Non-pigmented ciliary epithelial cell (primary cell): ENCODE results near the gene UEVLD.
A peak's percentile ranks its signal among the peaks of the same experiment; 100 is the strongest.
"Not testable (repeated sequence)": the region's sequence is repeated elsewhere in the genome, so short reads cannot be mapped to it uniquely, and the experiment has no call there.

Experiments used
- DNase-seq: peaks from one replicate; pipeline ENCODE4 v3.0.0-alpha.2; 2010; ENCODE audit warnings: low read depth

Gene UEVLD

DNA sequence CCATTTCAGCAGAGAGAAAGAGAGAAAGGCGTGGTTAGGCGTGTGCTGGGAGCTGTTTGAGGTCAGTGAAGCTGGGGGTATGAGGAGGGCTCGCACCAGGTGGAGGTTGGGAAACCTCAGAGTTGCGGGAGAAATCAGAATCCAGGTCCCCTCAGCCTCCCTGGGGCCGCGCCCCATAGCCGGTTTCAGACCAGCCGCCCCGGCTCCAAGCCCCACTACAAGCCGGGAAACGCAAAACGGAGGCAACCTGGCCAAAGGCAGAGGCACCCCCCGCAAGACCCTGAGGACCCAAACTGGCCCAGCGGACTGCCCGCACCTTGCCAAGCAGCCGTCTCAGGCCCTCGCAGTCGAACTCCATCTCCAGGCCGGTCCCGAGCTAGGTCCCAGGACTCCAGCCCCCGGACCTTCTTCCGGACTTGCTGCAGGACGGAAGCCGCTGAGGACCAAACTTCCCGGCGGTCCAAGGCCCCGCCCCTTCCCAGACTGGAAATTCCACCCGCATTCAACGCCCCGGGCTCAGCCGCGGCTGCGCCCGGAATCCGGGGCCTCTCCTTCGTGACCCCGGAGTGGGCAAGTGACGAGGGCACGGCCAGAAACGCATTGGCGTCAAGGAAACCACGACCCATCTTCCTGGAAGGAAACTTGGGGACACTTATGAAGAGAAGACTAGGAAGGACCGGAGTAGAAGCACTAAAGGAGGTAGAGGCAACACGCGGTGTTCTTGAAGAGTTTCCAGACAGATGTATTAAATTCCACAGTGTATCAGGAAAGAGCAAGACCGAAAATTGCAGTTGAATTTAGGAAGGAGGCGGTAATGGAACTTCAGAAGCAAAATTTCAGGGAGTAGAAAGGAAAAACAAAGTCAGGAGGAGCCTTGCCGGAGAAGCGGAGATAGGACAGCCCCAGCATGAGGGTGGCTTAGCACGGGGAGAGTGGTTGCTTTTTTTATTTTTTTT is at the start of gene UEVLD:
TSS of gene UEVLD (minus strand) at position 438 of the 956 bp plus-strand sequence. CDS start at position 358, 80 bp downstream.
- DNase-seq: peak; percentile 37

DNA sequence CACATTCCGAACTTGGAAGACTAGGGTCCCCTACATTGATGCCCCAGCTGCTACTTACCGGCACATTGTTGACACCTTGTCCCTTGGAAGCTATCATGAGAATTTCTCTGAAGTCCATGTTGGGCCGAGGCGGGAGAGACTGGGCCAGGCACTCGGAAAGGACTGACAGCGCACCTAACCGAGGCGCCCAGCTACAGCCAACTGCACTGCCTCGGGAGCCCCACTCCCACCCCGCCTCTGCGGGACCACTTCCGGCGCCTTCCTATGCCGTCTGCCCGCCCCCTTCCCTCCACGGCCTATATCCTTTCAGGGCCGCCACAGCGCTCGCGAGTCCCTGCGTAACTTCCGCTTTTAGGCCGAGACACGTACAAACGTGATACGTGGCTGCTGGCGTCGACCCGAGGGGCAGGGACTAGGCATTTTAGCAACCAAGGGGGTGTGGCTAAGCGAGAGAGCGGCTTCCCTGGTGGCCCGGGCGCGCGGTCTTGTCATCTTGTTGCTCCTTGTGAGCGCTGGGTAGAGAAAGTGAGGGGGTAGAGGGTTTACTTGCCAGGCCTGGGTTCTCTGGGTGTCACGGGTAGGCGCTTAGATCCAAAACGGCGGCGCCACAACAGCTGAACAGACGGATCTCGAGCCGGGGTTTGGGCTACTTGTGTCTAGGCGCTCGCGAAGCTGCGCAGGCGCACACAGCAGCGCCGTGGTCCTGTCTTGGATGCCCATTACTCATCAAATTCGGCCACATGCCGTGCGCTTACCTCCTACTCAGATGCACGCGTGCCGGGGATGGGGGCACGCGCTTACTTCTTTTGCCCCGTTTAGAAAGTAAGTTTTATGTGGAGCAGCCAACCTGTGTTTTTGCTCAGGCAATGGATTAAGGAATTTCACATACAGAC is 45.9 kb upstream of the UEVLD start, which contains the start of gene SPTY2D1:
TSS of gene SPTY2D1 (minus strand) at position 203 of the 893 bp plus-strand sequence. CDS start at position 118, 85 bp downstream.
- DNase-seq: peak; percentile 95

DNA sequence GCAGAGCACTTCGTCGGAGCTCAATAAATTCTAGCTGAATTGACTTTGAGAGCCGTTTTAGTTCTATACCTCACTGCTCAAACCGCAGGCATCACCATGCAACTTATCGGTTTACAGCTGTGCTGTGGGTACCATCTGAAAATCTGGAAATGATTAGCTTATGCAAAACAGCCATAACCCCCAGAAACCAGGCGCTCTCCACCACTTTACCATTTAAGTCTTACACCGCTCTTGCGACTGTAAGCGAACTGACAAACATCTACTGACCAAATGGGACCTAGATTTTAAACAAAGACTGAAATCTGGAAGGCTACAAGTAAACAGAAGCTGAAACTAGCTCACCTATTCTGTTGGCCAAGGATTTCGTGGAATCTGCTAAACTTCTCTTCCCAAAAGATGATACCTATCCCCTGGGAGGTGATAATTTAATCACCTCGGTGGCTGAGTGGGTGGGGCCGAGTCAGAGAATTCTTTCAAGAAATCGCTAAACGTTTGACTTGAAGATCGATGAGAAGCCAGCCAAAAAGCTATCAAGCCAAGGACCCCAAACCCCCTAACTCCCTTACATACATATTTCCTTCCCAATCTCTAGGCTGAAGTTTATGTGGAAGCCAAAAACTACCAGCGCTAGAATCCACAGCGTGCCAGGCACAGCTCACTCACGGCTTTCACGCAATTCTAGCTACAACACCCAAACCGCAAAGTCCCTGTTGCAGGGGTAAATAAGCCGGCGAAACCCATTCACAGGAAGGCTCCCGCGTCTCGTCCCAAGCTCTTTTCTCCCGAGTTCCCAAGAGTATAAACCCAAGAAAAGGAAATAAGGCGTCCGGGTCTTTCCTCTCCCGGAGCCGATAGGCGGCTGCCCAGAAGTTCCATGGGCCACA is 45.0 kb upstream of the UEVLD start:
- no peak for DNase-seq

DNA sequence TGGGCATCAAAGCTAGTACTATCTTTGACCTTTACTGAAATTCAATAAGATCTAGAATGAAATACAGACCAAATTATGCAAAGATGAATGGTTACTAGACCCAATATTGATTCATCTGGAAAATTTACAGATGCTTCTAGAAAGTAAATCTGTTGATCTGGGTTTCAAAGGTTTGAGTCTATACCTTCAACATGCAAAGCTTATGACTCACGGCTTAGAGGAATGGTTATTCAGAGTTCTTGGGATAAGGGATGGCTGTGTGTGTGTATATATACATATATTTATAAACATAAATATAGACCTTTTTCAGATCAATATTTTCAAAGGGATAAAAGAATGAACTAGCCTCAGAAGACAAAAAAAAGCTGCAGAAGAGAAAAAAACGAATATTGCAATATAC is 44.3 kb upstream of the UEVLD start:
- DNase-seq: no peak

DNA sequence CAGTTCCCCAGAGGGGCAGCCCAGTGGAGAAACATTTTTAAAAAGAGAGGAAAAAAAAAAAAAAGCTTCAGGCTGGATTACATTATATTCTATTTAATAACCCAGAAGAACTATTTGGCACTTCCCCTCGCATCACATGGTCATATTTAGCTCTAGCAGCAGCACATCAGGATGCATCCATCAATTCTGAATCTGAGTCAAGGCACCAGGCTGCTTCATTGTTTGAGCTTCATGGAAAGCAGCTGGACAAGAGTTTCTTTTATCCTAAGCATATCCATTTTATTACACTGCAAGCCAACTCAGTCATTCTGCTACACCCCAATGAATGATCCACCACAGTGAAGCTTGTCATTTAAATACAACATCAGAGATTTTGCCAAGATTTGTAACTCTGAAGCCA is 35.6 kb upstream of the UEVLD start:
- DNase-seq: no peak

DNA sequence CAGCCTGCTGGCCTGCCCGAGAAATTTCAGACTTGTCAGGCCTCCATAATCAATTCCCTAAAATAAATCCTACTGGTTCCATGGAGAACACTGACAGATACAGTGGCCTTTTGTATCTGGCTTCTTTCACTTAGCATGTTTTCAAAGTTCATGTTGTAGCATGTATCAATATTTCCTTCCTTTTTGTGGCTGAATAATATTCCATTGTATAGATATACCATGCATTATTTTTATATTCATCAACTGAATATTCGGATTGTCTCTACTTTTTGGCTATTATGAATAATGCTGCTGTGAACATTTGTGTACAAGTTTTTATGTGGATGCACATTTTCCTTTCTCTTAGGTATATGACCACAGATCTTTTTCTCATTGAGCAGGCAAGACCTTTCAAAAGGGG is 35.2 kb upstream of the UEVLD start:
- DNase-seq: no peak

DNA sequence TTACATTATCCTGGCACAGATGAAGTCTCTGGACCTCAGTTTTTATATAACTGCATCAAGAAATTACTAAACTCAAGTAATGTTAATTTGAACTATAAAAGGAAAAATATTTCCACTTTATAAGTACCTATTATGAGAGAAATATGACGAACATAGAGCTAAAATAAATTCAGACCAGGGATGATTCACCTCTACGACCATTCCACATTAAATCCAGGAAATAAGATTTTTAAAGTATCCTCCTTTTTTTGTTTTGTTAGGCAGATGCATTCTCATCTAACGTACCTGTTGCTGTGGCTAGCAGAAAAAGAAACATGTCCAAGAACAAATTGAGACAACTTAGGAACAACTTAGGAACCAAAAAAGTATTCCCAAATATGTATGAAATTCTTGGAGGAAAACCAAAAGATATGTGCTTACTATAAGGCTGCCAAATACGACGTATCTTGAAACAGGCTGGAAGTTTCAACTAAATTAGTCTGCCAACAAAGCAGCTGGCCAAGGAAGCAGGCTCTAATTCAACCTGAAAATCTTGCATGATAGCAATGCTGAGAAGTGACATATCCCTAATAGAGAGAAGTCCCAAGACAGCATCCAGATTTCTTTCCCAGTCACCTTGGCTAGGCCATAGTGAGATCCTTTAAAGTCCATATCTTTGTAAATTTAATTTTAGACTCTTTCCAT is 29.9 kb upstream of the UEVLD start:
- DNase-seq: no peak

DNA sequence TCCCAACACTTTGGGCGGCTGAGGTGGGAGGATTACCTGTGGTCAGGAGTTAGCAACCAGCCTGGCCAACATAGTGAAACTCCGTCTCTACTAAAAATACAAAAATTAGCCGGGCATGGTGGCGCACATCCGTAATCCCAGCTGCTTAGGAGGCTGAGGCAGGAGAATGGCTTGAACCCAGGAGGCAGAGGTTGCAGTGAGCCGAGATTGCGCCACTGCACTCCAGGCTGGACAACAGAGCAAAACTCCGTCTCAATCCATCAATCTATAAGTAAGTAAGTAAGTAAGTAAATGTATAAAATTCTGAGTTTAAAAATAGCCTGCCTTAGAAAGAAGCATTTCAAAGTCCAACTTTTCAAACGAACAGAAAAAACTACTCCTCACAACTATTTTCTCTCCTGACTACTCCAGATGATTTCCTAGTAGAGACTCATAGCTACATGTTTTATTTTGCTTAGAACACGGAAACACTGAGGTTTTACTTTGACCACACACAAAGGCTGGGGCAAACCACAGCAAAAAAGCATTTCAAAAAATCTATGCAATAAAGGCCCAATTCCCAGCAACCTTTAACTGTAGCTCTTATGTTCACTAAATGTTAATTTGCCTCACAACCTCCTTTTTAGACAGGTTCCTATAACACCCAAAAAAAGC is 29.3 kb upstream of the UEVLD start:
- no peak for DNase-seq

DNA sequence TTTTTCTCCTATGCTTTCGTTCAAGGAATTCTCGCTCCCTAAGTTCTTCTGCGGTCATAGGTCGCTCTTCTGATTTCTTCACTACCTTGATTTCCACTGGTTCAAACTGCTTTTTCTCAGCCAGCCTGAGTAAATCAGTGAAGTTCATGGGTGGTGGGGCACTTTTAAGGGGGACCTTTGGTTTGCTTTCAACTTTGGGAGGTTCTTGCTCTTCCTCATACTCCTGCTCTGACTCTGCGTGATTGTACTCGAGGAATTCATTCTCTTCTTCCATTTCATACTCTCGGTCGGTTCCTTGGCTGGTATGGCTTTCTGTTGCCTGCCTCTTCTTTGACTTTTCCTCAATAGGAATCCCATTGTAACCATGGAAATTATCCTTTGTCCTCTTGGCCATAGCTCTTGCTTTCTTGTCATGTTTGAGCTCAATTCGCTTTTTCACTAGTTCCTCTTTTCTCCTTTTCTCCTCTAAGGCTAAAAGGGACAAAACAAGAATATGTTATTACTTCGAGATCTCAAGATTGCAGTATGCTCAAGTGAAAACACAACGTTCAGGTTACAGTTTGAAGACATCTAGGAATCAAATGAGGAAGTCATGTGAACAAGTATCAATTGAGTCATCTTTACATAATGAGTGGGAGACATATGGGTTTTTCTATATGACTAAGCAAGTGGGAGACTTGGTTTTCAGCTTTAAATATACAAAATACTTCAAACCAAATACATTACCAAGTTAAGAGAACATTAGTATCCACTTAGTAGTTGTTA is 27.3 kb upstream of the UEVLD start:
- DNase-seq: no peak

DNA sequence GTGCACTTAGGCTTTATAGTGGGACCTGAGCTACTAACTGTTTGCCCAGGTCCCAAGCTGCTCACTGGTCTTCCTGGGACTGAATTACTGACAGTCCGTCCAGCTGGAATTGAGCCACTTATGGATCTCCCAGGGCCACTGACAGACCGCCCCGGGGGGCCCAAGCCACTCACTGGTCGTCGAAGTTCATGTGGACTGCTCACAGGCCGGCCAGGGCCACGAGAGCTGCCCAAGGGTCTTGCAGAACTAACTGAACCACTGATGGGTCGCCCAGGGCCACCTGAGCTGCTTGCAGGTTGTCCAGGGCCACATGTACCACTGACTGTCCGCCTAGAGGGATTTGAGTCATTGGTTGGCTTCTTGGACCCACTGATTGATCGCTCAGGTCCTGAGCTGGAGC is 26.1 kb upstream of the UEVLD start:
- no peak for DNase-seq

DNA sequence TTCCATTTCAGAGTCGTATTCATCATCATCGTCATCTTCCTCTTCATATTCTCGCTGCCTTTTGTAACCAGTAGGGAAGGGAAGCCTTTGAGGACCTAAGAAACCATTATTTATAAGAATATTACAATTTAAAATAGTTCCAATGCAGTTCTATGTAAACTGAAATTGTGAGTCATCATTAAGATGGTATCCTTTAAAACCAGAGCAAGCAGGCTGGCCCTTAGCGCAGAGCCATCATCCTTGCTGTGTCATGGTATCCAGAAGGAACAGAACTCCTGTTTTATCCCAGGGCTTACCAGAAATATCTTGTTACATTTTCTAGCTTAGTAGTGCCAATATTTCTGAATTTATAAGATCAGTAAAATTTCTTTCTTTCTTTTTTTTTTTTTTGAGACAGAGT is 23.9 kb upstream of the UEVLD start:
- DNase-seq: no peak

DNA sequence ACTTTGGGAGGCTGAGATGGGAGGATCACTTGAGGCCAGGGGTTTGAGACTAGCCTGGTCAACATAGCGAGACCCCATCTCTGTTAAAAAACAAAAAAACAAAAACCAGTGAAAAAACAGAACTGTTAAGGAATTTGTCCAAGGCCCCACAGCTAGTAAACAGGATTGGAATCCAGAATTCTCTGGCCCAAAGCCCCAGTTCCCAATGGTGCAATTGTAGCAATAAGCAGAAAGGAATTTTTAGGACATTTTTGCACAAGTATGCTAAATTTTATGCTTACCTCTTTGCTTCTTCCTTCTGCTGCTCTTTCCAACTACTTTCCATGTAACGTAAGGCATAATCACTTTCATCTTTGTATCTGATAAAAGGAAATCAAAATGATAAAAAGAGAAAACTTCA is 22.7 kb upstream of the UEVLD start:
- DNase-seq: no peak

DNA sequence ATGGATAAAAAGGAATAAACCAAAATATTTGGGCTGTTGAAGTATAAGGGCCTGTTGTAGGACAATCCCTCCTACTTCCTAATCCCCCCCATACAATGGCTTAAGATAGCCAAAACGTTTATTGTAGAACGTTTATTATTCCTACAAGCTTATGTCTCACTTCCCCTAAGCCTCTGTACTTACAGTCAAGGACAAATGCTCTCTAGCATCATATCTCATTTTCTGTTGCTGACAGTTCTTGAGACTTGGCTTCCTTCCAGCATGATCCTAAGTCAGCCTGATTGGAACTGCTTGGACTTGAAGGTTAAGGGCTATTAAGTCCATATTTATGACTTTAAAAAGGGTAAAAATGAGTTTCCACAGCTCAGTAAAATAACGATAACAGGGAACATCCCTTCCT is 19.8 kb upstream of the UEVLD start:
- no peak for DNase-seq

DNA sequence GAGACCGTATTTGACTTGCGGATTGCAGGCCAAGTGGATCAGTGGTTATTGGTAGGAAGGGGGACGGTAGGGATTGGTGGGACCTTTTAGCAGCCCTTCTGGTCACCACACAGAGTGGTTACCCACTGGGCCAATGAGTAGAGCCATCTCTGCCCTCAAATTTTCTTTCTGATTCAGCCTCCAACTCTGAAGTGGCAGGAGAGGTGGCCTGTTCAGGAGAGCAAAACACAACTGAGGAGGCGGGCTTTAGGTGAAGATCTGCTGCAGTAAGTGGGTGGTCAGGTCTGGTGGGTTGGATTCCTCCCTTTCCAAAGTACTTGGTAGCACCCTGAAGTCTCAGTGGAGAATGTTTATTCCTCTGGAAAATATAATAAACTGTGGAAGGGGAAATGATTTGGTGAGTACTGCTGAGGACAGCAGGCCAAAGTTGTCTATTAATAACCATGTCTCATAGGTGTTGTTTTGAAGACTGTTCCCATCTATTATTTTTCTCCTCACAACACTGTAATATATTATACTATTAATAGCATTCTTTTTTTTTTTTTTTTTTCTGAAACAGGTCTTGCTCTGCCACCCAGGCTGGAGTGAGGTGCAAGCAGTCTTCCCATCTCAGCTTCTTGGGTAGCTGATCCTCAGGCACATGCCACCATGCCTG is 12.5 kb upstream of the UEVLD start:
- DNase-seq: no peak

DNA sequence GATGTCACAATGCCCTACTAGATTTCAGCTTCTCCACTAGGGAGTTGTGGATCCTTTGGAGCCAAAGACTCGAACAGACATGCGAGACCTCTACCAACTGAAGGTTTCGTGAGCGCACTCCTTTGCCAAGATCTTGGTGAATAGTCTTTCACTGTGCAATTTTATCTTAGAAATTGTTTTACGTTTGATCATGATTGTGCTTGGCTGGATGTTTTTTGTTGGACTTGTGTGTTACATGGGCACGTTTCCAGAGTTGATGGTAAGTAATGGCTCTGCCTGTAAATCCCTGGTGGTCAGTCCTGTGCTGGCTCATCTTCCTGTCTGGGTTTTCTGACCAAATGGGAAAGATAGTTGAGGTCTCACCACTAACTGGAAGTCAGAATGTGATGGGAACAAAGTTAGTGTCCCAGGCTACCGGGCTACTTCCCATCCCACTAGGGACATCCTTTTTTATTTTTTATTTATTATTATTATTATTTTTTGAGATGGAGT is 11.3 kb upstream of the UEVLD start, which contains the start of gene MISFA:
TSS of gene MISFA (plus strand) at position 51 of the 492 bp plus-strand sequence. CDS start at position 191, 140 bp downstream.
- DNase-seq: no peak

DNA sequence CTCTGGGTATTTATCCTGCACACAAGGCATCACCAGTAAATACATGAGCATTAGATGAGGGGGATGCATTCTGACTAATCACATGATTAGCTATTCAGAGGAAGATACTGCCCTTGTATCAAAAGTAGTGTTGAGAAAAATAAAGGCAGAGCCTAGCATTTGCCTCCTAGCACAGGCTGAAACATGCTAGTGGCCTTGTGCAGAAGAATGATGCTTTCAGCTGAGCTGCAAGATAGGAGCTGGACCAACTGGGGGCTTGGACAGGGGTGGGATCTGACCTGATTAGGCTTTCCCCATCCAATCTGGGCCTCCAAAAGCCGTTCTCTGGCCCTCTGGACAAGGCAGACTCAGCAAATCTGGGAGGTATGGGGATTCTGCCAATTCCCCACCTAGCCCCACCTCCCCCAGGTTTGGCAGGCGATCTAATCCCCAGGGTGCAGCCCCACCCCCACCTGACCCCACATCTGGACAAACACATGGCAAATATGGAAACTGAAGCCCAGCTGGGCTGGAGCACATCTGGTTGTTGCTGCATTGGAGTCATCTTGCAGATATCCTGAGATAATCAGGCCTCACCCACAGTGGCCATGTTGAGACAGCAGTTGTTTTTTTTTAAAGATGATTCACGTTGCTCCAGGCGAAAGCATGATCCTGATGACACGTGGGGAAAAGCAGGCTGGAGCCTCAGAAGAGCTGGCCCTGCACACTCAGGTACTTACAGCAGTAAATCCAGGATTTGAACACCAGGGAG is 6.6 kb upstream of the UEVLD start:
- DNase-seq: no peak

DNA sequence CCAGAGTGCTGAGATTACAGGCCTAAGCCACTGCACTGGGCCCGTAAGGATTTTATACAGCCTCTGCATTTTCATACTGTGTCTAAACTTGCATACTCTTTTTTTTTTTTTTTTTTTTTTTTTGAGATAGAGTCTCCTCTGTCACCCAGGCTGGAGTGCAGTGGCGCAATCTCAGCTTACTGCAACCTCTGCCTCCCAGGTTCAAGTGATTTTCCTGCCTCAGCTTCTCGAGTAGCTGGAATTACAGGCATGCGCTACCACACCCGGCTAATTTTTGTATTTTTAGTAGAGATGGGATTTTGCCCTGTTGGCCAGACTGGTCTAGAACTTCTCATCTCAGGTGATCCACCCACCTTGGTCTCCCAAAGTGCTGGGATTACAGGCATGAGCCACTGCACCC is 5.6 kb upstream of the UEVLD start:
- DNase-seq: not testable (repeated sequence)

DNA sequence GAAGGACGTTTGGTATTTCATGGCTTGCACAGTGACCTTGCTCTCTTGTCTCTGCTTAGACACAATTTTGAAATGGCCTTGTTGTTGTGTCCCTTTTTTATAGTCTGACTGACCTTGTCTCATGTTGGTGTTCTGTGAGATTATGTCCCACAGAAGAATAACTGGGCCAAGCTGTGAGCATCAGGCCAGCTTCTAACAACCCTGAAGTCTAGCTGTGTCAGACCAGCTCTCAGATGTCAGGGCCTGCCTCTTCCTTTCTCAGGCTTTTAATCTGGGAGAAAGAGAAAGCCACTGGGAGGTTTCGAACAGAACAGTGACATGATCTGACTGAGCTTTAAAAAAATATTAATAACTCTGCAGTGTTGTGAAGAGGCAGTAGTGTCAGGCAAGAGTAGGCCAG is 2.0 kb upstream of the UEVLD start:
- DNase-seq: no peak
